Superior temporal gyrus (tissue), 1 donor: ENCODE results near the gene KCNMB4.
A peak's percentile ranks its signal among the peaks of the same experiment; 100 is the strongest.
"Not testable (repeated sequence)": the region's sequence is repeated elsewhere in the genome, so short reads cannot be mapped to it uniquely, and the experiment has no call there.

ENCODE experiments used
- DNase-seq: peaks from one replicate; pipeline ENCODE4 v3.0.0-alpha.2; 2016; ENCODE audit errors: extremely low spot score

The KCNMB4 gene

DNA sequence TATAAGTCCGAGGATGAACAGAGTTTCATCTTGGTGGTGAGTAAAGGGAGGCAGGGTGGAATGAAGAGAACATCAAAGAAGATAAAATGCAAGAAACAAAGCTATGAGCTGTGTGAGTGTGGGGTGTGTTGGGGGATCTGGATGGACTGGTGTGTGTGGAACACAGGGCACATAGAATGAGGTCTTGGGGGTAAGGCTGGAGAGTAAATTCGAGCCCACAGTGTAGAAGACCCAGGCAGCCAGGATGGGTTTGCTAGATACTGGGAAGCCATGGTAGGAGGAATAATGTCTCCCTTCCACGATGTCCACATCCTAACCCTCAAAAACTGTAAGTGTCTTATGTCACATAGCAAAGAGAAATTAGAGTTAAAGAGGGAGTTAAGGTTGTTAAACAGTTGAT, 6.8 kb downstream of the KCNMB4 start:
- no peak for DNase-seq

GRCh38 chr12:70379846-70380245, 13.8 kb downstream of the KCNMB4 start:
- no peak for DNase-seq

DNA sequence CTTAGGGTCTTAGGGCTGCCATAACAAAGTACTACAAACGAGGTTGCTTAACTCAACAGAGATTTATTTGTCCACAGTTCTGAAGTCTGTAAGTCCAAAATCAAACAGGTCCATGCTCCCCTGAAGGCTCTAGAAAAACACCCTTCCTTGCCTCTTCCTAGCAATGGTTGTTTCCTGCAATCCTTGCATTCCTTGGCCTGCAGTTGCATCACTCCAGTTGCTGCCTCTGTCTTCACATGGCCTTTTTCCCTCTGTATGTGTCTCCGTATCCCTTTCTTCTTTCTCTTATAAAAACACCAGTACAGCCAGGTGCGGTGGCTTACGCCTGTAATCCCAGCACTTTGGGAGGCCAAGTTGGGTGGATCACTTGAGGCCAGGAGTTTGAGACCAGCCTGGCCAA, 17.4 kb downstream of the KCNMB4 start:
- DNase-seq: no peak

GRCh38 chr12:70383886-70384285, 17.8 kb downstream of the KCNMB4 start:
- no peak for DNase-seq

DNA sequence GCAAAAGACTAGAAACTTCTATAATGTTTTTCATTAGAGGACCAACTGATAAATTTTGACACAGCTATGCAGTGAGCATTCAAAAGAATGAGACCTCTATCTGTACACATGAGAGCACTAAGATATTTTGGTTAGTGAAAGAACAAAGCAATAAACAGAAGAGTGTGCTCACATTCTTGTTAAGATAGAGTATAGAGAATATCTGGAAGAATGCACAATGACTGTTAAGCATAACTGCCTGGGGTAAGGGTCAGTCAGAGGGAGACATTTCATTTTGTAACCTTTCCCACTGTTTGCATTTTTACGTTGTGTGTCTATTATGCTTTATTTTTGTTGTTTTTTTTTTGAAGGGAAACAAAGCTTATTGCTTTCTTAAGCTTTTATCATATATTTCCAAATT, 20.7 kb downstream of the KCNMB4 start:
- DNase-seq: no peak

DNA sequence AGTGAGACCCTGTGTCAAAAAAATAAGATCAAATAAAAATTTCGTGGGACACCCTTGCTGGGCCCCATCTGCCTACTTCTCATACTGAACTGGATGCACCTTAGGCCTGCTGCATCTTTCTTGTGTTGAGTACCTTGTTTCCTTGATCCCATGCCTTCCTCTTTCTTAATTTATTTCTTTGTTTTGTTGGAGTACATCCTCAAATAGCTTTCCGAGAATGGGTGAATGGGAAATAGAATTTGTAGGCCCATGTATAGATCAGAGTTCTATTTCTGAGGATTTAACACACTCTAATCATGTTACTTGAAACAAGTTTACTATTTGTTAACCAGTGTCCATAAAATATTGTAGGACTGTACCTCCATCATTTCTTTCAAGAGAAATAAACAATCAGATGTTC, 23.6 kb downstream of the KCNMB4 start:
- no peak for DNase-seq

DNA sequence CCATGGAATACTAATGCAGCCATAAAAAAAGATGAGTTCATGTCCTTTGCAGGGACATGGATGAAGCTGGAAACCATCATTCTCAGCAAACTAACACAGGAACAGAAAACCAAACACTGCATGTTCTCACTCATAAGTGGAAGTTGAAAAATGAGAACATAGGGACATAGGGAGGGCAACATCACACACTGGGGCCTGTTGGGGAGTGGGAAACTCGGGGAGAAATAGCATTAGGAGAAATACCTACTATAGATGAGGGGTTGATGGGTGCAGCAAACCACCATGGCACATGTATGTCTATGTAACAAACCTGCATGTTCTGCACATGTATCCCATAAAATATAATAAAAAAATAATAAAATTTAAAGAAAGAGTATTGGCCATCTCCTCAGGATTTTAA, 26.5 kb downstream of the KCNMB4 start:
- DNase-seq: not testable (repeated sequence)

- DNase-seq: no peak
These were observed 27.9 kb downstream of the KCNMB4 start for GRCh38 chr12:70393787-70394499.

DNA sequence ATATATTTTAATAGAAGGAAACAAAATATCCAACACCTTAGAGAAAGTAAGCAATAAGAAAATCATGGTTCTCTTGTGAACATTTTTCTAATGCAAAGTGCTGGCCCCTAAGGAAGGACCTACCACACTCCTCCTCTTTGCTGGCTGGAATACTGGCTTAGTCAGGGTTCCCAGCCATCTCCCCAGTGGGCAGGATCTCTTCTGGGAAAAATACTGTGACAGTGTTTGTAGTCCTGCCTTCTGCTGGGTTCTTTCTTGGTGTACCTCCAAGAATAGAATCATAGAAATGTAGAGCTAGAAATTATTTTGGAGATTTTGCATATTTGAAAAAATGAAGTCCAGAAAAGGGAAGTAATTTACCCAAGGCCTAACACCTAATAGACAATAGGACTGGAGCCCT, 31.9 kb downstream of the KCNMB4 start:
- no peak for DNase-seq

DNA sequence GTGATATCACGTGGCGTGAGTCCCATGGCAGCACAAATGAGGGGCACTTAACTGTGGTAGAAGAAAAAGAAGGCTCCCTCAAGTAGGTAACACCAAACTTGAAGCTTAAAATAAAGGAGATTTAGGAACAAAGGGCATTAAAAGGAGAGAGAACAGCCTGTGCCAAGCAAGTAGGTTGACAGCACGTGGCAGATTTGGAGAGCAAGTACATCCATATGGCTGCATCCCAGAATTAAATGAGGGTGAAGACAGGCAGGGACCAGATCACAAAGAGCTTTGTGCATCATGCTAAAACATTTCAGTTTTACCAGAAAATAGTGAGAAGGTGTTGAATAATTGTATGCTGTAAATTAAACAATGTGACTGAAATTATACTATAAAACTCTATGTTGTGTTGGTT, 32.8 kb downstream of the KCNMB4 start:
- DNase-seq: peak; percentile 63

DNA sequence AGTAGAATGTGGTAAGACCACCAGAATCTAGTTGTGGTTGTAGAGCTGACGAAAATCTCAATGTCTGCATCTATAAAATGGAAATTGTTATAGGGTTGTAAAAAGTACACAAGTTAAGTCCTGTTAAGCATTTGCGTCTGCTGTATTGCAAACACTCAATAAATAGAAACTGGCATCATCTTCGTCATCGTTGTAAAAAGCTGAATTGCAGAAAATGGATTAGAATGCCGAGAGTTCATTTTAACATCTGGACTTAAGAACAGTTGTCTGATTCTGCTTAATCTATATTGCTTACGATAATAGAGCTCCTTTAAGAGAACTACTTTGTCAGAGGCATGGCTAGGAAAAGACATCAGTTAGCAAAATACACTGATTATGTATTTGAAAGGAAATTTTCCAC, 33.2 kb downstream of the KCNMB4 start:
- no peak for DNase-seq

- no peak for DNase-seq
These were observed 34.0 kb downstream of the KCNMB4 start for GRCh38 chr12:70400124-70400523.

- DNase-seq: no peak
These were observed 36.5 kb downstream of the KCNMB4 start for GRCh38 chr12:70402597-70402996.

GRCh38 chr12:70403826-70404225, 37.7 kb downstream of the KCNMB4 start:
- no peak for DNase-seq

- peak; percentile 60 for DNase-seq
These were observed 42.1 kb downstream of the KCNMB4 start for GRCh38 chr12:70408004-70408790.

- DNase-seq: no peak
These were observed 49.9 kb downstream of the KCNMB4 start for GRCh38 chr12:70415987-70416386.

- no peak for DNase-seq
These were observed 51.0 kb downstream of the KCNMB4 start for GRCh38 chr12:70417121-70417520.

DNA sequence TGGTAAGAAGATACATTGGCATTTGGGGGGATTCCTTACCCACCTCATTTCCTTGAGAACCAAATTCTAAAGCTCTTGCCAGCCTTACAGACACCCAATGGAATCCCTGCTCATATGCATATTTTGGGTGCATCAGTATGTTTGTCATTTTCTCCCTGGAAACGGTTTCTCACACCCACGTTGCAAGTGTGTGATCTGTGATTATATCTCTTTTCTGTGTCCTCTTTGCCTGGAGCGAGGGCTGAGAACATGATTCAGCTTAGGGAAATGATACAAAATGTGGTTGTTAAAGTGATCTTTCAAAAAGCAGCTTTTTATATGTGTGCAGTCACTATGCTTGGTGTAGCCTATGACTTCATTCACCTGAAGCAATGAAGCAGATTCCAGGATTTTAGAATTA, 52.0 kb downstream of the KCNMB4 start:
- peak; percentile 65 for DNase-seq

DNA sequence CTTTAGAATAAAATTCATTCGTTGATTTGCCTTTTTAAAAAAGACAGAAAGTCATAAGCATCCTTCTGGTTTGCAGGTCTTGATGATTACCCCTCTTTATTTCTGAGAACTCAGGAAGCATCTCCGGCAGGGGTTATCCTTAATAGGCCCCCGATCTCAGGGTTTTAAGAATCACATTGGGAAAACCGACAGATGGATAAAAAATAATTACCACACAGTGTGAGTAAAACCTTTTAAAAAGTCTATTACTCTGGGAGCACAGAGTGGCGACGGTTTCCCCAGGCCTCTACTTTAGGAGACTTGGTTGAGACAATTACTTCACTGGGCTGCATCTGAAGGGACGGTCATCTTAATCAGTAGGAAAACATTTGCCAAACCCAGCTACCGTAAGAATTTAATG, 56.5 kb downstream of the KCNMB4 start:
- no peak for DNase-seq

DNA sequence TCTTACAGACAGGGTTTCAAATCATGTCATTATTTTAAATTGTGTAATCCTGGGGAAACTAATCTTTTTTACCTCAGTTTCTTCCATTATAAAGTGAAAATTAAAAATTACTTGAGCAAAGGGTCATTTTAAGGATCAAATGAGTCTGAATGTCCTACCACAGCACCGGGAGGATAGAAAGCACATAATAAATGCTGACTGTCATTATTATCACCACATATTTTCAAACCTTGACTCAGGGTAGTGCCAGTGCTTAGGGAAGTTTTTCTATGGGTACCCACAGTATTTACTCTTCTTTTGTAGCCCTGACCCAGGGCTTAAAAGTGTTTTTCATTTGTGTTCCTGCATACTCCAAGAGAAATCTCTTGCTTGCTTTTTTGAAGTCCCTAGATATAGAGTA, 60.5 kb downstream of the KCNMB4 start:
- DNase-seq: no peak

DNA sequence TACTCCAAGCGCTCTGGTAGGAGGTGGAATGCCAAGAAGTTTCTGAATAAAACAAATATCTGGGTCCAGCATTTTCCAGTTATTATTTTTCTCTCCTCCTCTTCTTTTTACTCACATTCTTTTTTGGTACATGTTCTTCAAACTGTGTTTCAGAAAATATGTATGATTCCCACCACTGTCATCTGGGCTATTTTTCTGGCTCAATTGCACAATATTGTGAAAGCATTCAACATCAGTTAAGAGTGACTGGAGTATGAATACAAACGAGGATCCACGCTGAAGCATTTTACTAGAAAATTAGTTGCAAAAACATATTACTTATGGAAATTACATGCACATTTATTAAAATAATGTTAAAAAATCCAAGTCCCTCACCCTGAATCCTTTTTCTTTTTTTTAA, 61.5 kb downstream of the KCNMB4 start:
- DNase-seq: no peak

- no peak for DNase-seq
These were observed 64.3 kb downstream of the KCNMB4 start for GRCh38 chr12:70430400-70430799.

- no peak for DNase-seq
These were observed 70.7 kb downstream of the KCNMB4 start for GRCh38 chr12:70436836-70437235.
